GM21723 (cell line): ENCODE data around the gene CDC40.
"Not testable (repeated sequence)": the region's sequence is repeated elsewhere in the genome, so short reads cannot be mapped to it uniquely, and the experiment has no call there.

ENCODE experiments used
- ATAC-seq: cut with Tn5 transposase; IDR thresholded peaks from one replicate; pipeline ENCODE4 v1.9.1; 2021; ENCODE audit warnings: mild to moderate bottlenecking, moderate library complexity; ENCODE audit not compliant: unreplicated experiment

CDC40 gene

GRCh38 chr6:110266996-110267395, 86.8 kb downstream of the CDC40 start:
- ATAC-seq, result no peak

GRCh38 chr6:110269623-110270022, 89.4 kb downstream of the CDC40 start:
- ATAC-seq, result no peak

GRCh38 chr6:110270165-110270564, 89.9 kb downstream of the CDC40 start:
- no peak for ATAC-seq

GRCh38 chr6:110271732-110272022, 91.5 kb downstream of the CDC40 start:
- no peak for ATAC-seq

- ATAC-seq, result not testable (repeated sequence)
Measured at GRCh38 chr6:110272781-110273180, 92.6 kb downstream of the CDC40 start.

GRCh38 chr6:110277100-110277665, 97.0 kb downstream of the CDC40 start:
- ATAC-seq, result no peak
